ENCODE results near the gene NKG7.

- TF ChIP-seq TAF1 (IDR thresholded peaks at IDR 0.05; ENCODE audit: low read depth): no peak
- no peak for TF ChIP-seq REST (IDR thresholded peaks at IDR 0.05; ENCODE audit: low read depth)
- TF ChIP-seq CREB1 (IDR thresholded peaks at IDR 0.05; ENCODE audit: low read depth): no peak
- no peak for TF ChIP-seq TCF12 (IDR thresholded peaks at IDR 0.05; ENCODE audit: low read depth)
- TF ChIP-seq EGR1 (IDR thresholded peaks at IDR 0.05): no peak
- TF ChIP-seq ZBTB7A (IDR thresholded peaks at IDR 0.05; ENCODE audit: low read depth): no peak
- no peak for TF ChIP-seq TEAD4 (IDR thresholded peaks at IDR 0.05)
- no peak for TF ChIP-seq USF1 (IDR thresholded peaks at IDR 0.05)
- TF ChIP-seq MAX (IDR thresholded peaks at IDR 0.05): no peak
- no peak for TF ChIP-seq CEBPB (IDR thresholded peaks at IDR 0.05)
- TF ChIP-seq FOXM1 (IDR thresholded peaks at IDR 0.05; ENCODE audit: borderline replicate concordance, low read depth): no peak
- no peak for TF ChIP-seq YY1 (IDR thresholded peaks at IDR 0.05; ENCODE audit: low read depth)
- no peak for TF ChIP-seq EP300 (IDR thresholded peaks at IDR 0.05; ENCODE audit: borderline replicate concordance)
- TF ChIP-seq RAD21 (IDR thresholded peaks at IDR 0.05; ENCODE audit: low read depth): no peak
Observed at GRCh38 chr19:51370230-51370629, 2.2 kb downstream of the NKG7 start.
